Neural progenitor cell (in vitro differentiated cells): ENCODE results near the gene ZYG11A. TPM values are rescaled to one million over a fixed set of nuclear protein-coding genes. Genes with fewer than 3 reads are reported as not detected.

Experiments
- DNase-seq: peaks from one replicate; pipeline ENCODE4 v3.0.0-alpha.2; 2016; ENCODE audit warnings: low spot score
- H2AFZ ChIP-seq: fragments of 200-600 bp; sonication (generic); replicated peaks from 2 replicates; pipeline ENCODE4 v1.6.1; 2016; ENCODE audit warnings: antibody characterized with exemption
- H3F3A ChIP-seq: fragments of 200-600 bp; sonication (generic); 2 replicates; pipeline ENCODE4 v1.6.1; 2016; ENCODE audit warnings: antibody characterized with exemption, low read depth
- H3K27ac ChIP-seq: fragments of 200-600 bp; sonication (generic); 2 replicates; pipeline ENCODE4 v1.5.1; 2016; ENCODE audit warnings: mild to moderate bottlenecking
- H3K27me3 ChIP-seq: fragments of 200-600 bp; sonication (generic); 2 replicates; pipeline ENCODE4 v1.6.1; 2016; ENCODE audit warnings: mild to moderate bottlenecking, moderate library complexity
- H3K36me3 ChIP-seq: fragments of 200-600 bp; sonication (generic); 2 replicates; pipeline ENCODE4 v1.5.1; 2016
- H3K4me1 ChIP-seq: fragments of 200-600 bp; sonication (generic); 2 replicates; pipeline ENCODE4 v1.6.1; 2016; ENCODE audit warnings: mixed run types
- H3K4me2 ChIP-seq: fragments of 200-600 bp; sonication (generic); 2 replicates; pipeline ENCODE4 v1.6.1; 2016
- H3K4me3 ChIP-seq: fragments of 200-600 bp; sonication (generic); 2 replicates; pipeline ENCODE4 v1.5.1; 2016
- H3K79me2 ChIP-seq: fragments of 200-600 bp; sonication (generic); 2 replicates; pipeline ENCODE4 v1.6.1; 2016; ENCODE audit warnings: low read depth
- H3K9ac ChIP-seq: fragments of 200-600 bp; sonication (generic); 2 replicates; pipeline ENCODE4 v1.6.1; 2016
- H3K9me3 ChIP-seq: fragments of 200-600 bp; sonication (generic); 2 replicates; pipeline ENCODE4 v1.5.1; 2016; ENCODE audit warnings: low read depth
- H4K20me1 ChIP-seq: fragments of 200-600 bp; sonication (generic); 2 replicates; pipeline ENCODE4 v1.6.1; 2016; ENCODE audit warnings: low read depth
- H3K27ac Mint-ChIP-seq: 3 replicates; pipeline ENCODE4 v1.8.0; 2021; ENCODE audit warnings: mixed read lengths
- H3K27me3 Mint-ChIP-seq: 2 replicates; pipeline ENCODE4 v1.8.0; 2022; ENCODE audit warnings: low read depth, mild to moderate bottlenecking, inconsistent platforms, moderate library complexity, mixed read lengths; ENCODE audit not compliant: insufficient read depth
- H3K36me3 Mint-ChIP-seq: 3 replicates; pipeline ENCODE4 v1.8.0; 2021; ENCODE audit warnings: mixed read lengths
- H3K4me1 Mint-ChIP-seq: 3 replicates; pipeline ENCODE4 v1.8.0; 2021; ENCODE audit warnings: mixed read lengths
- H3K4me3 Mint-ChIP-seq: 3 replicates; pipeline ENCODE4 v1.8.0; 2021; ENCODE audit warnings: mild to moderate bottlenecking, moderate library complexity, mixed read lengths
- H3K9me3 Mint-ChIP-seq: 3 replicates; pipeline ENCODE4 v1.8.0; 2020; ENCODE audit warnings: mixed read lengths
- CTCF ChIP-seq: fragments of 200-600 bp; sonication (generic); IDR thresholded peaks from 2 replicates; pipeline ENCODE4 v1.5.1; 2017; ENCODE audit warnings: antibody characterized with exemption, mild to moderate bottlenecking
- EZH2 ChIP-seq: fragments of 200-600 bp; sonication (generic); IDR thresholded peaks from 2 replicates; pipeline ENCODE4 v1.6.1; 2017; ENCODE audit warnings: antibody characterized with exemption, mild to moderate bottlenecking, moderate library complexity
- EZH2phosphoT487 ChIP-seq: fragments of 200-600 bp; sonication (generic); IDR thresholded peaks from 2 replicates; pipeline ENCODE4 v1.6.1; 2017; ENCODE audit warnings: antibody characterized with exemption
- total RNA-seq: library from RNA; depleted of rRNA; stranded (reverse); fragments of >200 nt; gene quantifications from 2 replicates; pipeline ENCODE4 v1.2.3, GENCODE V29; 2015; ENCODE audit warnings: low replicate concordance

Gene ZYG11A
- total RNA-seq, 1 donor from 2014 or later, result 0.52 TPM

GRCh38 chr1:52904208-52904926, 61.8 kb downstream of the ZYG11A start:
- Mint-ChIP-seq H3K36me3 (no peaks in the 10 kb centered on the region), H3K4me3 (no peak overlapping the region), H3K9me3 (no peaks in the 10 kb centered on the region), H3K27me3 (peaks cover 2% of the 10 kb centered on the region), H3K4me1 (peaks cover 6% of the 10 kb centered on the region), H3K27ac (no peak overlapping the region)
- no peak for DNase-seq
- H3K27ac ChIP-seq, result no peak overlapping the region
- TF ChIP-seq EZH2 (no peak), CTCF (no peak), EZH2phosphoT487 (no peak)
- no peaks in the 10 kb centered on the region for H3F3A ChIP-seq
- no peaks in the 10 kb centered on the region for H3K79me2 ChIP-seq
- H3K4me2 ChIP-seq, result no peak overlapping the region
- peak overlapping the region; percentile 75 for H2AFZ ChIP-seq
- no peaks in the 10 kb centered on the region for H4K20me1 ChIP-seq
- no peak overlapping the region for H3K4me3 ChIP-seq
- no peaks in the 10 kb centered on the region for H3K27me3 ChIP-seq
- H3K4me1 ChIP-seq, result peaks cover 10% of the 10 kb centered on the region
- no peak overlapping the region for H3K9ac ChIP-seq
- H3K36me3 ChIP-seq, result no peaks in the 10 kb centered on the region
- no peaks in the 10 kb centered on the region for H3K9me3 ChIP-seq

- Mint-ChIP-seq H3K27ac (peak overlapping the region; percentile 72), H3K36me3 (no peaks in the 10 kb centered on the region), H3K4me3 (no peak overlapping the region), H3K9me3 (no peaks in the 10 kb centered on the region), H3K27me3 (peaks cover 2% of the 10 kb centered on the region), H3K4me1 (peaks cover 6% of the 10 kb centered on the region)
- Histone ChIP-seq H3K79me2 (no peaks in the 10 kb centered on the region), H3K27me3 (no peaks in the 10 kb centered on the region), H3K4me1 (peaks cover 10% of the 10 kb centered on the region), H3K4me3 (no peak overlapping the region), H3K27ac (no peak overlapping the region), H3K36me3 (no peaks in the 10 kb centered on the region), H2AFZ (peak overlapping the region; percentile 75), H4K20me1 (no peaks in the 10 kb centered on the region), H3K4me2 (no peak overlapping the region), H3K9me3 (no peaks in the 10 kb centered on the region), H3F3A (no peaks in the 10 kb centered on the region), H3K9ac (no peak overlapping the region)
- TF ChIP-seq CTCF (peak; percentile 59), EZH2phosphoT487 (no peak)
- DNase-seq, result peak; percentile 72
These were observed 62.6 kb downstream of the ZYG11A start for GRCh38 chr1:52904927-52905698.

GRCh38 chr1:52906135-52906603, 63.6 kb downstream of the ZYG11A start:
- Histone ChIP-seq H2AFZ (peak overlapping the region; percentile 92), H3K36me3 (no peaks in the 10 kb centered on the region), H3K4me1 (peaks cover 10% of the 10 kb centered on the region), H3K9me3 (no peaks in the 10 kb centered on the region), H3K4me3 (no peak overlapping the region), H3K79me2 (no peaks in the 10 kb centered on the region), H4K20me1 (no peaks in the 10 kb centered on the region), H3K4me2 (no peak overlapping the region), H3K27me3 (no peaks in the 10 kb centered on the region), H3F3A (no peaks in the 10 kb centered on the region), H3K9ac (no peak overlapping the region), H3K27ac (no peak overlapping the region)
- Mint-ChIP-seq H3K27ac (no peak overlapping the region), H3K27me3 (peaks cover 2% of the 10 kb centered on the region), H3K4me3 (no peak overlapping the region), H3K9me3 (no peaks in the 10 kb centered on the region), H3K36me3 (no peaks in the 10 kb centered on the region), H3K4me1 (peaks cover 6% of the 10 kb centered on the region)
- DNase-seq, result no peak
- TF ChIP-seq EZH2phosphoT487, result no peak
- no peak for TF ChIP-seq CTCF
- no peak for TF ChIP-seq EZH2
